ENCODE results near the gene KRTAP19-8.

Gene KRTAP19-8, protein sequence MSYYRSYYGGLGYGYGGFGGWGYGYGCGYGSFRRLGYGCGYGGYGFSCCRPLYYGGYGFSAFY

DNA sequence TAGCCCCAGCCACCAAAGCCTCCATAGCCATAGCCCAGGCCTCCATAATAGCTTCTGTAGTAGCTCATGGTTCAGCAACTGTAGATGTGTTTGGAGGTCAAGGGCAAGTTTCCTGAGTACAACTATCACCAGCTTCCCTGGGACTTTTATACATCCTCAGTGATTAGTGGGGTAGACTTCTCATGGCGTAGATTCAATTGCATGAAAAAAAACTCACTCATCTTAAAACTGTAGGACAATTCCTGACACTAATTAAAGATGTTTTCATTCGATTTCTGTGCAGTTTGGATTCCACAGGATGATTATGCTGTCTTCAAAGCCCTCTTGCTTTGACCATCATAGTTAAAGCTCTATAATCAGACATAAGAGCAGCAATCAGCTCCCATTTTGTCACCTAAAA, at the start of gene KRTAP19-8:
Gene KRTAP19-8, minus strand, starts transcription at position 101 of the 400 bp plus-strand sequence. Its CDS starts 33 bp downstream, at position 68.
- no peak for DNase-seq (ENCODE audit: low read depth in 2 of 2)

DNA sequence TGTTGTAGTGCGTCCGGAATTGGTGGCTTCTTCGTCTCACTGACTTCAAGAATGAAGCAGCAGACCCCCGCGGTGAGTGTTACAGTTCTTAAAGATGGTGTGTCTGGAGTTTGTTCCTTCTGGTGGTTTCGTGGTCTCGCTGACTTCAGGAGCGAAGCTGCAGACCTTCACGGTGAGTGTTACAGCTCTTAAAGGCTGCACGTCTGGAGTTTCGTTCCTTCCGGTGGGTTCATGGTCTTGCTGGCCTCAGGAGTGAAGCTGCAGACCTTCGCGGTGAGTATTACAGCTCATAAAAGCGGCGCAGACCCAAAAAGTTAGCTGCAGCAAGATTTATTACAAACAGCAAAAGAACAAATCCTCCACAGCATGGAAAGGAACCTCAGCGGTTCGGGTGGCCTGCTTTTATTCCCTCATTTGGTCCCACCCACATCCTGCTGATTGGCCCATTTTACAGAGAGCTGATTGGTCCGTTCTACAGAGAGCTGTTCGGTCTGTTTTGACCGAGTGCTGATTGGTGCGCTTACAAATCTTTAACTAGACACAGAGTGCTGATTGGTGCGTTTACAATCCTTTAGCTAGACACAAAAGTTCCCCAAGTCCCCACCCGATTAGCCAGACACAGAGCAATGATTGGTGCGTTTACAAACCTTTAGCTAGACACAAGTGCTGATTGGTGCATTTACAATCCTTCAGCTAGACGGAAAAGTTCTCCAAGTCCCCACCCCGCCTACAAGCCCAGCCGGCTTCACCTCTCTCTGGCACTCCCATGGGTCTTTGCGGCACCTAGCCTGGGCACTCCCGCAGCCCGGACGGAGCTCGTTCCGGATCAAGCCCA, 49.6 kb upstream of the KRTAP19-8 start:
- DNase-seq (ENCODE audit: low read depth in 2 of 2), result no peak

DNA sequence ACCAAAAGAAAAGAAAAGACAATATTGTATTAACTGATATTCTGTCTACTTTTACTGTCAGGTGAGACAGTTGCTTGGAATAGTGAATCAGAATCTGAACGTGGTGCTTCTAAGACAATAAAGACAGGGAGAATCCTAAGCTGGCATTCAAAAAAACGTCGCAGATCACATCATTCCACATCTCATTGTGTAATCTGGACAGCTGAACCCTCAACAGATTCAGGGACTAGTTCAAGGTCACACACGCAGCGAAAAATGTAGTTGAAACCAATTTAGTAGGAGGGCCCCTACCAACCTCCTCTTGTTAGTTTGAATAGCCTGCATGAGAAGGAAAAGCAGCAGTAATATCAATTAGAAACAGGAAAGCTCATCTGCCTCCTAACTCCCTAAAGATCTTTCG, 46.4 kb upstream of the KRTAP19-8 start:
- no peak for DNase-seq (ENCODE audit: low read depth in 2 of 2)

DNA sequence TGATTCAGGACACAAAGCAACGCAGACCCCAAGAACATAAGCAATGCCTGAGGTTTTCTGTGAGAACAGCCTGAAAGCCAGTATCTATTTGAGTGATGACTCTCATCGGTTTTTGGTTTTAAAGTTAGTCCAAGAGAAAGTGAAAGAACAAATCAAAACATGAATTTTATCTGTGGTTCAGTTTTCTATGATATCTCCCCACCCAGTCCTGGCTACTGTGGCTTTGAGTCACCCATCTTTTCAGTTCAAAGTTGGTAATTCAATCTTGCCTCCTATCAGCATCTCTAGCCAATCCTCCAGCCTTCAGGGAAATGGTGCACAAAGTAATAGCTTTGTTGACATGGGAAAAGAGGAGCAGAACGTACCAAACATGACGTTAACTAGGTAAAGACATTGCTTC, 40.5 kb upstream of the KRTAP19-8 start:
- DNase-seq (ENCODE audit: low read depth in 2 of 2), result no peak

DNA sequence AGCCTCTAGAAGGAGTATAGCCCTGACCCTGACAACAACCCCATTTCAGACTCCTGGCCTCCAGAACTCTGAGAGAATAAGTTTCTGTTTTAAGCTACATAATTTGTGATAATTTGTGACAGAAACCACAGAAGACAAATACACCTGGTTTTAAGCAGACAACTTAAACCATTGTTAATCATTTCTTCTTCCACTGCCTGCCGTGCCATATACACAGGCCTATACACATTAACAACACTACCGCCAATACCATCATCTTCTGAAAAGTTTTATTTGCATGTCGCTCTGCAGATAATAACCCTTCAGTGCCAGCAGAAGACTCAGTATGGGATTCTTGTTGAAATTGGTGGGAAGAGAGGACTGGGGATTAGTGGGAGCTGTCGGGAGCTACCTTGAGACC, 39.9 kb upstream of the KRTAP19-8 start:
- no peak for DNase-seq (ENCODE audit: low read depth in 2 of 2)

DNA sequence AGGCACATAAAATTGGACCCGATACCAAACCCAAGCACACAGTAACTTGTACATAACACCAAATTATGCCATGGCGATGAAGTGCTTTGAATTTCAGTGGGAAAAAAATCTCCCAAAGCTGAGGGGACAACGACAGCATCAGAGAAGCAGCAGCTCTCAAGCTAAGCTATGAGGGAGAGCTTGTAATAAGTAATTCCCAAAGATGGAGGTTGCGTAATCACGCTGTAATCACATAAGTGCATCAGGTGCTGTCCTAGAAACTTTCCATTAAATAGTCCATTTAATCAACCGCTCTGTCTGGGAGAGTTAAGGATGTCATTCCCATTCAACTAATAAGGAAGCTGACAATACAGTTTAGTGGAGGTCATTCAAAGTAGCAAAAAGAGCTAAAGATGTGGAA, 37.6 kb upstream of the KRTAP19-8 start:
- no peak for DNase-seq (ENCODE audit: low read depth in 2 of 2)

DNA sequence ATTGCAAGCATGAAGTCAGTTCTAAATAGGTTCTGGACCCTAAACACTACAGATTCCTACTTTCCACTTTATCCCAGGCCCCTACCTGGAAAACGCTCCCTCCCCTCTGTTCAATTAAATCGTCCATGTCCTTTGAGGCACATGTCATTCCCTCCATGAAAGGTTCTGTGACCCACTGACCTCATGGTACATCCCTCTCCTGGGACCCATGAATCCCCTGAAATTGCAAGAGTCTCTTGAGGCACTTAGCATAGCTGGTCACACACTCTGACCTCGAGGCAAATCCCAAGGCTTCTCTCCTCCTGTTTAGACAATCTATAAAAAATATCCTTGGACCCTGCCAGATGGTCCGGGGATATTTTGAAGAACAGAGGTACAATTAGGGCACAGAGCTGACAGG, 34.3 kb upstream of the KRTAP19-8 start:
- DNase-seq (ENCODE audit: low read depth in 2 of 2), result no peak

DNA sequence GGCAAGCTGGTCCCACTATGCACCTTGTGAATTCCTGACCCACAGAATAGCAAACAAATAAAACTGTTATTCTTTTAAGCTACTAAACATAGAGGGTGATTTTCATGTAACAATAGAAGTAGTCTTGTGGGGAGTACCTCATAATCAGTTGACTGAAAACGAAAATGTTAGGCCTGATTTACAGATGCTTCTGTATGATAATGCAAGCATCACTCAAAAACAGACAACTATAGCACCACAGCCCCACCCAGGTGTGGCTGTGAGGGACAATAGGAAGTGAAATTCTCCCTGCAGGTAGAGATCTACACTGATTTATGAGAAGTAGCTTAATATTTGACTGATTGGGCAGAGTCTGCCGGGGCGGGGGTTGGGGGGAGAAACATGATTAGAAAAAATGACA, 26.5 kb upstream of the KRTAP19-8 start:
- no peak for DNase-seq (ENCODE audit: low read depth in 2 of 2)

DNA sequence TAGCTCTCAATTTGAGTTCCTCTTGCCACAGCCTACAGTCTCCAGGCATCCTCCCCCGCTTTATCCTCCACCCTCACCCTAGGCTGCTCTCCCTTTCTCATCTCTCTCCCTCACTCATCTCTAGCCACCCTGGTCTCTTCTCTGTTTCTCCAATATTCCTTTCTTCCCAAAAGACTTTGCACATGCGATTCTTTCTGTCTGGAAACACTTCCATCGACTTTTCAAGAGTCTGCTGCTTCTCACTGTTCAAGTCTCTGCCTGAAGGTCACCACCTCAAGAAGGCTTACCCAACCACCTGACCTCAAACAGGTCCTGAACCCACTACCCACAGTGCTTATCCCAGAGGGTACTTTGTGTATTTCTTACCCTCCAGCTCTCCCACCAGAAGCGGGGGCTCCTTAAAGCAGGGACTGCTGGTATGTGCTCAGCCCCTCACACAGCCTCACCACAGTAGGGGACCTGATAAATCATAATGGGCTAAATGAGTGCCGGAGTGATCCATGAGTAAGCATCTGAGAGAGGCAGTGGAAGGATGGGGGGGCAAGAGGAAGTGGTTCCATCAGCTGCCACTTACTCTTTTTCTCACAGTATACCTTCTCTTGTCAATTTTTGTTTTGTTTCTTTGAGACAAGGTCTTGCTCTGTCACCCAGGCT, 14.3 kb upstream of the KRTAP19-8 start:
- no peak for DNase-seq (ENCODE audit: low read depth in 2 of 2)

DNA sequence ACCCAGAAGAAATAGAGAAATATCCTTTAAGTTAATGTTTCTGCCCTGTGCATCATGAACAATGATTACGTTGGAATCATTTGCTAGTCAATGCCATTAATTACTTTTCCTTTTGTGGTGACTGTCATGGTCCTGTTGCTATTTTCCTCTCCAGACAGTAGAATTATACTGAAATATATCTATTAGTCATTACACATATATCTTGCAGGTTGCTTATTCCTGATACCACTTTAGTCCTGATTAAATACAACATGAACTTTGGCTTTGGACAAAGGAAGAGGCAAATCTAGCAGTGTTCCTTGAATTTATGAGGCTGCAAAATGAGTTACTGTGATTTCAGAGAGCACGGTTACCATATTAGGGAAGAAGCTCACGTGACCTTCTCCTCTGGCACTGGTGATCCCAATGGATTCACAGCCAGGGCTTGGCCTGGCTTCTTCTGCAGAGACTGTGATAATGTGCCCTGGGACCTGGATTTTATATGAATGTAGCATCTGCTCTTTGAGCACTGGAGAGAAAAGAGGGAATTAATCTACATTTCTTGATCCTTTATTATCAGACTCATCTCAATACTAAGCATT, 12.4 kb upstream of the KRTAP19-8 start:
- DNase-seq (ENCODE audit: low read depth in 2 of 2), result no peak

DNA sequence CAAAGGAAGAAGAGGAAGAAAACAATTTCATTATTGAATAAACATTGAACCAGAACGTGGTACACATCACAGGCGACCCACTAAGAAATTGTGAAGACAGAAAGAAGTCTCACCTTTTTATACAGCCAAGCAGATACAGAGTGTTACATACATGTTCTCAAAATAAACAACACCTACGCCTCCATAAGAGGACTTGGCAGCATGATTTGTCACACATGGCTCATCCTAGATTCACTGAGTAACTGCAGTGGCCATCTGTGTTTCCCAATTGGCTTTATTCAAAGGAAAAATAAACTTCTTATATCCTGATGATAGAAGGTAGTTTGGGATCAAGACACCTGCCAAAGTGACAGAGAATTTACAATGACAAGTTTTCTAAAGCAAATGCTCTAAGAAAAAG, 7.6 kb upstream of the KRTAP19-8 start:
- DNase-seq (ENCODE audit: low read depth in 2 of 2), result no peak

DNA sequence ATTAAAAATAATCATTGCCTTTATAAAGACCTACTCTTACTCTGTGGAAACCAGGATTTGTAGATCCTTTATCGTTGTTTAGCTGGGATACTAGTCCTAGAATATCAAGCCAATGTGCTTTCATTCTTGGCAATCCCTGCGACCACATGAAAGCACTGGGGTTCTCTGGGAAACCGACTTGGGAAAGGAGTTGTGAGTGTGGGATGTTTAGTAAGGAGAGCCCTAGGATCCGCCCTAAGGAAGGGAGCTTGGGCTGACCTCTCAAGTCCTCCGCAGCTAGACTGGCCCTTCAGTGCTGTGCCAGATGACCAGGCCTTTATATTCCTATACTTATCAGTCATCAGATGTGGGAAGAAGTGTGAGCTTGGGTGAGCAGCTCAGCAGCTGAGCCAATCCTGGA, 5.2 kb upstream of the KRTAP19-8 start:
- DNase-seq (ENCODE audit: low read depth in 2 of 2), result no peak

DNA sequence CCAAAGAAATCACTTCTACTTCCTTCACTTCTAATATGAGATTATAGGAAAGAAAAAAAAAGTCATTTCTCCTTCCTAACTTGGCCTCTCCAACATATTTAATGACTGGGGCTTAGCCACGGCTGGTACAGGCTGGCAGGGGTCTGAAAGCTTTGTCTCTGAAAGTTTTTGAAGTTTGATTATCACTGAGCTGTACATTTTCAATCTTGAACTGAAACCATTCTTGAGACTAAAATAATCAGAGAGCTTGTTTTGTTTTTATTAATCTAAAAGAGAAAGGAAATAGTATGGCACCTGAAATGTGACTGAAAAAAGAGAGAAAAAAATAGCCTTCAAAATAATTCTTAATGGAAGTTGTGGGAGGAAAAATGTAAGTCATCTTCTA, 3.8 kb upstream of the KRTAP19-8 start:
- no peak for DNase-seq (ENCODE audit: low read depth in 2 of 2)

DNA sequence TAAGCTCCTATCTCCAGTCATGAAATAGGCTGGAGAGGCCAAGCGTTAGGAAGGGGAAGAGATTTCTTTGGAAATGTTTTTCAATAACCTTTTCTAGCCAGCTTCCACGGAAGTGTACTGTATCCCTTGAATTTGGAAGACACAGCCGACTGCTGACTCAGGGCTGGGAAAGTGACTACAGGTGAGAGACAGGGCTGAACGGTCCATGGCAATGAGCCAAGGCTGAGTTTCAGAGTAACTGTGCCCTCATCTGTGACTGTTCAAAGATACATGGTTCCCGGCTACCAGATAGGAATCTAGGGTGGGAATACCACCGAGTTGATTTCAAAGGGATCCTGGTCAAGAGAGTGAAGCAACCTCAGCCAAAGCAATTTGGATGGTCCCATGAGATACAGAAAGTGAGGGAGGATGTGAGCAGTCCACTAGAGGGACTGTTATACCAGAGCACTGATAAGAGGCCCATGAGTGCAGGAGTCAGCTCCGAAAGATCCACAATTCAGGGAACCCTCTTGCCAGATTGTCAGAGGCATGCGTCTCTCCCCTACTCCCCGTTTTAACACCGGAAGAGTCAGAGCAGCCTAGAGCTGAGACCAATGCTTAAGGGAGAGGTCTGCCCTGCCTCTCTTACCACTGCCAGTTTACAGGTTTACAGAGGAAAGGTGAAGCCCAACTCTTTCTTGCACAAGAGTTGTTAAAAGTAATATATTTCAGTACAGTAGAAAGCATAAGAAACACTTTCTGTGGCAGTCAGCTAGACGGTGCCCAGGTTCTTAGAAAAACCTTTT, 3.2 kb upstream of the KRTAP19-8 start:
- no peak for DNase-seq (ENCODE audit: low read depth in 2 of 2)

DNA sequence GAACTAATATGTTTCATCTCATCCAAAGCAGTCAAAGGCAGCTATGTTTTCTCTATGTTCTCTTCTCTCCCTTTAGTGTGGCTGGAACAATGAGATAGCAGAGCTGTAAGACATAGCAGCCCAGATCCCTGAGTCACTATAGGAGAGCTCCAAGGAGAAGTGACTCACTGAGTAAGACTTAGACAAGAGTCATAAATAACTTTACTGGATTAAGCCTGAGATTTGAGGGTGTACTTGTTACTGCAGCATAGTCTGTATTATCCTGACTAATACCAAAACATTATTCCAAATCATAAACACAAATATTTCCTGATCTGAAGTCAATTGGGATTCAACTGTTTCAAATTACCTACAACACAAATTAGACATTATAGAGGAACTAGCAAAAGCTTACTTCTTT, 3.9 kb downstream of the KRTAP19-8 start:
- no peak for DNase-seq (ENCODE audit: low read depth in 2 of 2)

DNA sequence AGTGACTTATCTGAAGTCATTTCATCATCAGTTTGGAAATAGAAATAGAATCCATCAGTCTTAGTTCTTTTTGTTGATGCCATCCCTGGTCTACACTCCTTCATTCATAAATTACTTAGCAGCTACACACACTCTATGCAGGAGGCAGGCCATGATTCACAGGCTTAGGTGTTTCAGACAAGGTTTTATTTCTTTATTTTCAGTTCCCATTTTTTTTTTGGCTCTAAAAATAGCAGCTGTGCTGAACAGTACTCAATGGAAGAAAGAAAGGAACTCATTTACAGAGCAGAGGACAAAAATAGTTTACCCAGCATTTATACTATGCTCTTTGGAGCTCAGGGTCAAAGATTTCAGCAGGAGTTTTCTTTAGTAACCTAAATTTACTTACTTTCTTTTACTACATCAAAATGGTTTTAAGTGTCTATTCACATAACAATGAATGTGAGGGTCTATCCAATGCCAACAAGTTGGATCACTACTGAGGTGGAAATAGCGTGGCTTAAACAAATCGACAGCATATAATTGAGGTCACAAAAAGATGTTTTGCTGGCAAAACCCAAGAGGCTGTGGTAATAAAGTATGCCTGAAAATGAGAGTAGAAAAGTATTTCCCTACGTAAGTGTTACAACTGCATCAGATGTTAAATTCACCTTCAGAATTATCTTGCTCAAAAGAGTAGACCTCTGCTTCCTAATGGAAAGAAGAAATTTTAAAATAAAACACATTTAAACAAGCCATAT, 7.7 kb downstream of the KRTAP19-8 start:
- no peak for DNase-seq (ENCODE audit: low read depth in 2 of 2)

DNA sequence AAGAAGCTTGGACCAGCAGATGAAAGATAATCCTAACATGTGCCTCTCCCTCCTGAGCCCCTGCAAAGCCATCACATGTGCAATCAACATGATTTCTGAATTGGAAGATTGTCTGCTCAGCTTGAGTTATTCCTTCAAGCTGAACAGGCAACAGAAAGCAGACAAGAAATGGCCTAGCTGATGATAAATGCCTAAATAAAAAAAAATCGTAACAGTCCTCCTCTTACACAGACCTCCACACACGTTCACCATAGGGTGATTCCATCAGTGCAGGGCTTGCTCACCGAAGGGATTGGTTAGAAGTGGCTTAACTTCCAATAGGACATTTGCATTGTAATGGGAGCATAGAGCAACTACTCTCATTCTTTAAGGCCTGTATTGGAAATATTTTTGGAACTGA, 14.6 kb downstream of the KRTAP19-8 start:
- no peak for DNase-seq (ENCODE audit: low read depth in 2 of 2)

DNA sequence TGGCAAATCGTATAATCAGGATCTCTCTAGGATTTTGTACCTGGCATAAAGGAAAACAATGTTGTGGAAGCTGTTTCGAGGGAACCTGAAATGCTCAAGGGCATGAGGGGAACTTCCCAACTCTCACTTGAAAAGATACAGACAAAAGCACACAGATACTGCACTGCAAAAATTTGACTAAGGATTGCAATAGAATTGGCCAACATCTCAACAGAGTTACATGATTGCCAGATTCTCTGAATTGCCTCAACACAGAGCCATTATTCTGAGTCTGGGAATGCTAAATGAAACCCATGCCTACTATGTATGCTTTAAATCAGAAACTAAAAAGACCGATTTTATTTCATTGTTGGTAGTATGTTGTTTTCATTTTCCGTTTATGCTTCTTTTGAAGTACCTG, 16.0 kb downstream of the KRTAP19-8 start:
- DNase-seq (ENCODE audit: low read depth in 2 of 2), result no peak

DNA sequence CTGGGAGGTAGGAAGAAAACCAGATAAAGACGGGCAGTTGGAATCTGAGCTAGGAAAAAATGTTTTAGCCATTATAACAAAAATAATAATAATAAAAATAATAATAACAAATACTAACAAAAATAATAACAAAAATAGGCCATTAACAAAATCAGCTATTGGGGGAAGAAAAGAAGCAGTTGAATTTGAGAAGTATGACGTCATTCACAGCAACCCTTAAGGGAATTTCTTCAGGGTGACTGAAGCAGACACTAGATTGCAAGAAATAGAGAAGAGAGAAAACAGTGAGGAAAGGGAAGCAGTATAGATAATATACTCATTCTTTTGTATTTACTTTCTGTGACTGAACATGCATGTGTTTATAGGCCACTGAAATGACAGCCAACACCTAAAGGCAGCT, 20.0 kb downstream of the KRTAP19-8 start:
- DNase-seq (ENCODE audit: low read depth in 2 of 2), result no peak

DNA sequence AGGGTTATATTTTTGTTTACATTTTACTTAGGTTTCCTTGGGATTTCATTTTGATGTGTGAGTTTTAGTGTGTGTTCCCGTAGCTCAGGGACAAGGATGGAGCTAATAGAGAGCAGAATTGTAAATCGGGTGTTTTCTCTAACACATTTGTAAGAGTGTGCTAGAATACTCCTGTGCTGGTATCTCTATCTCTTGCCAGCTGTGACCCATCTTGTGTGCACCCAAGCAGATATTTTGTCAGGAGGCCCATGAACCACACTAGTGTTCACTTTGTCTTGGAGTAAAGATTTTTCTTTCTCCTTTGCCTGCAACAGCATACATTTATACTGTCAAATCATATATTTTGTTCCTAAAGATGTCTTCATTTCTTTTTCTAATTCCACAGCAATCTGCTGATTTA, 23.4 kb downstream of the KRTAP19-8 start:
- DNase-seq (ENCODE audit: low read depth in 2 of 2), result no peak
